OCI-LY3 (cell line): ENCODE data around the gene AGRP.

Experiments used
- EZH2phosphoT487 ChIP-seq: fragments of 200-600 bp; shearing (Covaris generic); IDR thresholded peaks from 2 replicates; pipeline ENCODE4 v1.6.1; 2018; ENCODE audit warnings: antibody characterized with exemption, mixed run types, low read depth
- TF ChIP-seq, protein P1 (sequence below): fragments of 200-600, 300-600 bp; sonication (generic); IDR thresholded peaks from 2 replicates; pipeline ENCODE4 v1.5.1; 2014; ENCODE audit warnings: antibody characterized with exemption, low read length, low read depth

- TF ChIP-seq, protein P1, sequence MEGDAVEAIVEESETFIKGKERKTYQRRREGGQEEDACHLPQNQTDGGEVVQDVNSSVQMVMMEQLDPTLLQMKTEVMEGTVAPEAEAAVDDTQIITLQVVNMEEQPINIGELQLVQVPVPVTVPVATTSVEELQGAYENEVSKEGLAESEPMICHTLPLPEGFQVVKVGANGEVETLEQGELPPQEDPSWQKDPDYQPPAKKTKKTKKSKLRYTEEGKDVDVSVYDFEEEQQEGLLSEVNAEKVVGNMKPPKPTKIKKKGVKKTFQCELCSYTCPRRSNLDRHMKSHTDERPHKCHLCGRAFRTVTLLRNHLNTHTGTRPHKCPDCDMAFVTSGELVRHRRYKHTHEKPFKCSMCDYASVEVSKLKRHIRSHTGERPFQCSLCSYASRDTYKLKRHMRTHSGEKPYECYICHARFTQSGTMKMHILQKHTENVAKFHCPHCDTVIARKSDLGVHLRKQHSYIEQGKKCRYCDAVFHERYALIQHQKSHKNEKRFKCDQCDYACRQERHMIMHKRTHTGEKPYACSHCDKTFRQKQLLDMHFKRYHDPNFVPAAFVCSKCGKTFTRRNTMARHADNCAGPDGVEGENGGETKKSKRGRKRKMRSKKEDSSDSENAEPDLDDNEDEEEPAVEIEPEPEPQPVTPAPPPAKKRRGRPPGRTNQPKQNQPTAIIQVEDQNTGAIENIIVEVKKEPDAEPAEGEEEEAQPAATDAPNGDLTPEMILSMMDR = no peak
- TF ChIP-seq EZH2phosphoT487 = no peak
Measured at GRCh38 chr16:67529582-67530012, 46.2 kb upstream of the AGRP start.
